GM12801 (cell line): Measurements from ENCODE around the gene PTK6.

Source experiments
- CTCF ChIP-seq: IDR thresholded peaks from one replicate; pipeline ENCODE4 v1.5.1; 2011; ENCODE audit warnings: control low read depth; ENCODE audit not compliant: insufficient read length; ENCODE audit errors: extremely low read depth

PTK6 gene

GRCh38 chr20:63562461-63563224 lies 25.5 kb upstream of the PTK6 start:
- TF ChIP-seq CTCF: no peak

DNA sequence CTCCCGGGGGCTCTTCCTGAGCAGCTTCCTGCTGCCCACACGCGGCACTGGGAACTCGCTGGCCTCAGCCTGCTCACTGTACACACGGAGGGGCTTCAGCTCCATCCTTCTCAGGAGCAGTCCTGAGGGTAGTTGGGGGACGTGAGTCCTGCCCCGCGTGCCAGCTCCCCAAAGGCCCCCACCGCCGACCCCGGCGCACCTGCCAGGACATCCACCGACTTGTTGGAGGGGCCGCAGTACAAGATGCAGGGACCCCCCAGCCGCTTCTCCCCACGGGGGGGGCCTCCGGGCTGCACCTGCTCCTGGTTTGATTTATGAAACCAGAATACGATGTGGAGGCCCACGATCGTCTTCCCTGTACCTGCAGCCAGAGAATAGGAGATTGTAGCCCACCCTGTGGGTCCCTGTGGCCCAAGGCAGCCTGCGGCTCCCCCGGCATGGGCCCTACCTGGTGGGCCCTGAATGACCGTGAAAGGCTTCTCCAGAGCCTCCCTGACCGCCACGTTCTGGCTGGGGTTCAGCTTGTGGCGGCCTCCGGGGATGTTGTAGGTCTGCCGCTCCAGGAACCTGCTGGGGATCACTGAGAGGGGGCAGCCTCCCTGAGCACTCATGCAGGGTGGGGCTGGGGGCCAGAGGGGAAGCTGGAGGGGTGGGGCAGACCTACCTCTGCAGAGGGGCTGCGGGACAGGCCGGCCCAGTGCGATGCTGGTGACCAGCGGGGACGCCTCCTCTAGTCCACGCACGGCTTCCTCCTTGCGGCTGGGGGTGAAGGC lies 24.6 kb upstream of the PTK6 start:
- no peak for TF ChIP-seq CTCF

- no peak for TF ChIP-seq CTCF
Measured at GRCh38 chr20:63560856-63561609, 23.9 kb upstream of the PTK6 start.

GRCh38 chr20:63560333-63560805 lies 23.2 kb upstream of the PTK6 start:
- TF ChIP-seq CTCF: no peak

DNA sequence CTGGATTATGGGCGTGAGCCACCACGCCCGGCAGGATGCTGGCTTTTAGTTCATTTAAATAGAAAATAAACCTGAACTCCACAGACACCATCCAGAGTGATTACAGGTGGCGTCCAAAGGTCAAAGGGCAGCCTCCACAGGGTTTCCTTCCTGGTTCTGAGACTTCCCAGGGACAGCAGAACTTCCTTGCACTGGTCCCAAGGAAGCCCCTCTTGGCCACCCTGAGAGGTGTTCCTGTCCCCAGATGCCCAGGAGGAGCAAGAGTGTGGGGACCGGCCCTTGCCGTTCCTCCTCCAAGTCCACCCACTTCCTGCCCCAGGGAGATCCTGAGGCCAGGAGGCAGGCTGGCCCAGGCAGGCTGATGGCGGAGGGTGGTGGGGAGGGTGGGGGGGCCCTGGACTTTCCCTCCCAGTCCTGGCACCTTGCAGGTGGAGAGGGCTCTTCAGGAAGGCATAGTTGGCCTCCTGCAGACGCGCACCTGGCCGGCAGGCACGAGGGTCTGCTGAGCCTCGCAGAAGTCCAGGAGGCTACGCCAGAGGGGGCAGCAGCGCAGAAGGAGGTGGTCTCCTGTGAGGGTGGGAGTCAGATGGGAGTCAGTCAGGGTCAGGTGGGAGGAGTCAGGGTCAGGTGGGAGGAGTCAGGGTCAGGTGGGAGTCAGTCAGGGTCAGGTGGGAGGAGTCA lies 21.8 kb upstream of the PTK6 start:
- no peak for TF ChIP-seq CTCF

DNA sequence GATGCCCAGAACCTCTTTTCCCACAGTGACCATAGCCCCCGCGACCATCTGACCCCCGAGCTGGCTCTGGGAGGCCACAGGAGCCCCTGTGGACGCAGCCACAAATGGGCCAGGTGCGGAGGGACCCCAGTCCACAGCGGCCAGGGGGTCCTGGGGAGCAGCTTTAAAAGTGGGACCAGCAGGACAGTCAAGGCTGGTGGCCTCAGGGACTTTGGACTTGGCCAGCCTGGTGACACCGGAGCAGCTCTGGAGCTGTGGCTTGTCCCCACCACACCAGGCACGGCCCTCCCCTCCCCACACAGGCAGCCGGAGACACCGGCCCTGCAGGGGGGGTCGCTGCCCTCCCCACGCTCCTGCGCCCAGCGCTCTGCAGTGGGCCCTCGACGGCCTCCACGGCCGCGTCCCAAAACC lies 20.3 kb upstream of the PTK6 start:
- no peak for TF ChIP-seq CTCF
